ENCODE data around the gene FFAR2.
"Not testable (repeated sequence)": the region's sequence is repeated elsewhere in the genome, so short reads cannot be mapped to it uniquely, and the experiment has no call there.

FFAR2 gene

GRCh38 chr19:35447606-35448469 is at the start of gene FFAR2:
Gene FFAR2, plus strand, starts transcription at chr19:35448257. Its CDS starts 1,458 bp downstream, at chr19:35449715.
- H3K4me1 ChIP-seq (ENCODE audit: insufficient read depth, low read length) = no peaks in the 10 kb centered on the region
- H2AFZ ChIP-seq (ENCODE audit: low read depth, low read length) = no peak within 1 kb of the TSS
- H3K36me3 ChIP-seq (ENCODE audit: insufficient read depth, low read length) = no peaks in the 10 kb centered on the region
- H3K27me3 ChIP-seq (ENCODE audit: insufficient read depth, low read length) = peaks cover 21% of the 10 kb centered on the region
- no peaks in the 10 kb centered on the region for H3K9me3 ChIP-seq (ENCODE audit: low read length)
- no peak within 1 kb of the TSS for H3K4me3 ChIP-seq (ENCODE audit: low read length)

- no peaks in the 10 kb centered on the region for H3K4me1 ChIP-seq (ENCODE audit: insufficient read depth, low read length)
- no peaks in the 10 kb centered on the region for H3K27me3 ChIP-seq (ENCODE audit: insufficient read depth, low read length)
- H3K9me3 ChIP-seq (ENCODE audit: low read length) = no peaks in the 10 kb centered on the region
- no peak overlapping the region for H2AFZ ChIP-seq (ENCODE audit: low read depth, low read length)
- H3K36me3 ChIP-seq (ENCODE audit: insufficient read depth, low read length) = no peaks in the 10 kb centered on the region
- no peak overlapping the region for H3K4me3 ChIP-seq (ENCODE audit: low read length)
These were observed 49.5 kb upstream of the FFAR2 start for GRCh38 chr19:35398570-35398969.

- no peaks in the 10 kb centered on the region for H3K4me1 ChIP-seq (ENCODE audit: insufficient read depth, low read length)
These were observed 48.8 kb upstream of the FFAR2 start for GRCh38 chr19:35399231-35399630.

GRCh38 chr19:35399948-35400772 is 47.9 kb upstream of the FFAR2 start:
- H3K4me1 ChIP-seq (ENCODE audit: insufficient read depth, low read length) = peaks cover 2% of the 10 kb centered on the region
- H2AFZ ChIP-seq (ENCODE audit: low read depth, low read length) = no peak overlapping the region
- H3K27me3 ChIP-seq (ENCODE audit: insufficient read depth, low read length) = no peaks in the 10 kb centered on the region
- no peak overlapping the region for H3K4me3 ChIP-seq (ENCODE audit: low read length)
- H3K36me3 ChIP-seq (ENCODE audit: insufficient read depth, low read length) = no peaks in the 10 kb centered on the region
- no peaks in the 10 kb centered on the region for H3K9me3 ChIP-seq (ENCODE audit: low read length)

More at GRCh38 chr19:35399231-35399630, 48.8 kb upstream of the FFAR2 start:
- Histone ChIP-seq H3K27me3 (ENCODE audit: insufficient read depth, low read length) (no peaks in the 10 kb centered on the region), H3K9me3 (ENCODE audit: low read length) (no peaks in the 10 kb centered on the region), H2AFZ (ENCODE audit: low read depth, low read length) (no peak overlapping the region), H3K4me3 (ENCODE audit: low read length) (no peak overlapping the region), H3K36me3 (ENCODE audit: insufficient read depth, low read length) (no peaks in the 10 kb centered on the region)

GRCh38 chr19:35400773-35401100 is 47.3 kb upstream of the FFAR2 start:
- Histone ChIP-seq H3K9me3 (ENCODE audit: low read length) (no peaks in the 10 kb centered on the region), H3K27me3 (ENCODE audit: insufficient read depth, low read length) (no peaks in the 10 kb centered on the region), H3K4me3 (ENCODE audit: low read length) (no peak overlapping the region), H3K4me1 (ENCODE audit: insufficient read depth, low read length) (peaks cover 7% of the 10 kb centered on the region), H3K36me3 (ENCODE audit: insufficient read depth, low read length) (no peaks in the 10 kb centered on the region), H2AFZ (ENCODE audit: low read depth, low read length) (no peak overlapping the region)

- H3K36me3 ChIP-seq (ENCODE audit: insufficient read depth, low read length); H3K4me1 ChIP-seq (ENCODE audit: insufficient read depth, low read length); H3K27me3 ChIP-seq (ENCODE audit: insufficient read depth, low read length); H3K4me3 ChIP-seq (ENCODE audit: low read length); H3K9me3 ChIP-seq (ENCODE audit: low read length); H2AFZ ChIP-seq (ENCODE audit: low read depth, low read length): not testable (repeated sequence)
These were observed 46.6 kb upstream of the FFAR2 start for GRCh38 chr19:35401416-35401815.

GRCh38 chr19:35403116-35403760 is 44.8 kb upstream of the FFAR2 start:
- Histone ChIP-seq H3K4me1 (ENCODE audit: insufficient read depth, low read length) (peaks cover 8% of the 10 kb centered on the region), H3K27me3 (ENCODE audit: insufficient read depth, low read length) (no peaks in the 10 kb centered on the region), H3K4me3 (ENCODE audit: low read length) (no peak overlapping the region), H3K36me3 (ENCODE audit: insufficient read depth, low read length) (no peaks in the 10 kb centered on the region), H2AFZ (ENCODE audit: low read depth, low read length) (no peak overlapping the region), H3K9me3 (ENCODE audit: low read length) (no peaks in the 10 kb centered on the region)

GRCh38 chr19:35404879-35405622 is 43.0 kb upstream of the FFAR2 start:
- Histone ChIP-seq H3K27me3 (ENCODE audit: insufficient read depth, low read length) (no peaks in the 10 kb centered on the region), H3K4me3 (ENCODE audit: low read length) (no peak overlapping the region), H3K36me3 (ENCODE audit: insufficient read depth, low read length) (no peaks in the 10 kb centered on the region), H2AFZ (ENCODE audit: low read depth, low read length) (no peak overlapping the region), H3K4me1 (ENCODE audit: insufficient read depth, low read length) (peaks cover 8% of the 10 kb centered on the region), H3K9me3 (ENCODE audit: low read length) (no peaks in the 10 kb centered on the region)

- Histone ChIP-seq H2AFZ (ENCODE audit: low read depth, low read length) (no peak overlapping the region), H3K4me1 (ENCODE audit: insufficient read depth, low read length) (peaks cover 8% of the 10 kb centered on the region), H3K36me3 (ENCODE audit: insufficient read depth, low read length) (no peaks in the 10 kb centered on the region), H3K9me3 (ENCODE audit: low read length) (no peaks in the 10 kb centered on the region), H3K4me3 (ENCODE audit: low read length) (no peak overlapping the region), H3K27me3 (ENCODE audit: insufficient read depth, low read length) (no peaks in the 10 kb centered on the region)
These were observed 40.4 kb upstream of the FFAR2 start for GRCh38 chr19:35407619-35408018.

- no peaks in the 10 kb centered on the region for H3K36me3 ChIP-seq (ENCODE audit: insufficient read depth, low read length)
- H3K4me1 ChIP-seq (ENCODE audit: insufficient read depth, low read length) = peaks cover 8% of the 10 kb centered on the region
- H3K9me3 ChIP-seq (ENCODE audit: low read length) = no peaks in the 10 kb centered on the region
- H3K4me3 ChIP-seq (ENCODE audit: low read length) = no peak overlapping the region
- H3K27me3 ChIP-seq (ENCODE audit: insufficient read depth, low read length) = no peaks in the 10 kb centered on the region
- H2AFZ ChIP-seq (ENCODE audit: low read depth, low read length) = no peak overlapping the region
These were observed 39.5 kb upstream of the FFAR2 start for GRCh38 chr19:35408284-35409171.

- Histone ChIP-seq H3K9me3 (ENCODE audit: low read length) (no peaks in the 10 kb centered on the region), H2AFZ (ENCODE audit: low read depth, low read length) (no peak overlapping the region), H3K27me3 (ENCODE audit: insufficient read depth, low read length) (no peaks in the 10 kb centered on the region), H3K36me3 (ENCODE audit: insufficient read depth, low read length) (no peaks in the 10 kb centered on the region), H3K4me1 (ENCODE audit: insufficient read depth, low read length) (peaks cover 8% of the 10 kb centered on the region), H3K4me3 (ENCODE audit: low read length) (no peak overlapping the region)
These were observed 38.9 kb upstream of the FFAR2 start for GRCh38 chr19:35409191-35409590.

GRCh38 chr19:35410487-35410886 is 37.6 kb upstream of the FFAR2 start:
- H3K4me3 ChIP-seq (ENCODE audit: low read length) = no peak overlapping the region
- H3K36me3 ChIP-seq (ENCODE audit: insufficient read depth, low read length) = no peaks in the 10 kb centered on the region
- H3K27me3 ChIP-seq (ENCODE audit: insufficient read depth, low read length) = peaks cover 3% of the 10 kb centered on the region
- peaks cover 2% of the 10 kb centered on the region for H3K4me1 ChIP-seq (ENCODE audit: insufficient read depth, low read length)
- no peaks in the 10 kb centered on the region for H3K9me3 ChIP-seq (ENCODE audit: low read length)
- no peak overlapping the region for H2AFZ ChIP-seq (ENCODE audit: low read depth, low read length)
